ENCODE measurements around the gene FAM83F.

The FAM83F gene

DNA sequence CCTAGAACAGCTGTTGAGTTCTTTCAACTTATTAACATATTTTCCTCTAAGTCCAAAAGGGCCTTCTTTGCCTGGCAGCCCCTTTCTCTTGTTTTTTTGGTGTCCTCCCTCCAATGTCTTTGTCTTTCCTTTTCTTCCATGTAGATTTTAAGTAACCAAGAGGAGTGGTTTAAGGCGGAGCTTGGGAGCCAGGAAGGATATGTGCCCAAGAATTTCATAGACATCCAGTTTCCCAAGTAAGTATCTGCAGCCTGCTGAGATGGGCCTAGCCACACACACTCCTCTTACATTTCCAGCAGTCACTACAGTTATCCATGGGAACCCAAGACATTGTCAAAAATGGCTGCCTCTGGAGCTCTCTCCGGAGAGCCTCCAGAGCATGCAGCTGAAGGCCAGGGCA lies 39.1 kb upstream of the FAM83F start:
- Histone ChIP-seq H3K79me2 (ENCODE audit: insufficient read depth, low read length) (no peaks in the 10 kb centered on the region), H3K4me3 (ENCODE audit: insufficient read depth, low read length, poor library complexity, severe bottlenecking) (no peak overlapping the region), H3K27ac (ENCODE audit: low read depth, low read length) (no peak overlapping the region), H3K27me3 (ENCODE audit: low read length) (no peaks in the 10 kb centered on the region; the same call in 1 of the 2 replicates), H3K4me2 (ENCODE audit: low read depth, low read length, poor library complexity, severe bottlenecking) (no peak overlapping the region), H3F3A (ENCODE audit: insufficient read depth) (no peaks in the 10 kb centered on the region), H4K20me1 (ENCODE audit: low read depth, low read length) (no peaks in the 10 kb centered on the region), H3K9me2 (replicated peaks; ENCODE audit: insufficient read depth, low read length) (no peaks in the 10 kb centered on the region), H3K9me3 (ENCODE audit: insufficient read depth, low read length) (no peaks in the 10 kb centered on the region), H3K9ac (ENCODE audit: low read length) (no peak overlapping the region), H3K36me3 (ENCODE audit: low read length) (no peaks in the 10 kb centered on the region), H2AFZ (ENCODE audit: low read depth, low read length, severe bottlenecking) (no peak overlapping the region)
- TF ChIP-seq EZH2phosphoT487 (conservative IDR thresholded peaks at IDR 0.05; ENCODE audit: low read length) (no peak), CTCF (IDR thresholded peaks at IDR 0.05; ENCODE audit: insufficient read depth, low read length, poor library complexity, severe bottlenecking) (no peak)

DNA sequence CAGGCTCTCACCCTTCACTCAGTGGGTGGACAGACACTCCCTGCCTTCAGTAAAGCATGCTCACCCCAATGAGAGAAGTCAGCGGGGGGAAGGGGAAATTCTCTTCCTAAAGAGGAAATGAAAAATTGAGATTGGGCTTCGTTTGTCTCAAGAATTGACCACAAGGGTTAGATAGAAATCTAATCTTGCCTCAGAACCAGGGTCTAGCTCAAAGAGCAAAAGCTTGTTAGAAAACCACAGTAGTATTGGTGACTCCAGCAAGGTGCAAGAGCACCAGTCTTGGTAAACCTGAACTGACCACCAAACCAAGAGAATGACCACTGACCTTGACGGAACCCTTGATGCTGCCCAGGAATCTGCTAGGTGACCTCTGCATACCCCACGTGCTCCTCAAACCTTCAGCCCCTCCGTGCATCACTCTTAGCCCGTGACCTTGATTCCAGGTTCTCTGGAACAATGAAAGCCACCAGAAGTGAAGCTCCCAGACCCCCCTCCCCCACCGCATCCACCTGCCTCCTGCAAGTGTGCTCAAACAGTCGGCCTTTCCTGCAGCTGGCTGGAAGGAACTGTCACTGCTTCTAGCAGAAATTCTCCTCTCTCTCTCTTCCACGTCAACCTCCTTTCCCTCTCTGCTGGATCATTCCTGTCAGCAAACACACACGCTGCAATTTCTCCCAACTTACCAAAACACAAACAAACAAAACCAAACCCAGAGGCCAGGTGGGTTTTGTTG lies 37.7 kb upstream of the FAM83F start:
- no peaks in the 10 kb centered on the region for H3K79me2 ChIP-seq (ENCODE audit: insufficient read depth, low read length)
- no peaks in the 10 kb centered on the region for H4K20me1 ChIP-seq (ENCODE audit: low read depth, low read length)
- no peaks in the 10 kb centered on the region for H3K9me2 ChIP-seq (replicated peaks; ENCODE audit: insufficient read depth, low read length)
- no peaks in the 10 kb centered on the region for H3K36me3 ChIP-seq (ENCODE audit: low read length)
- no peaks in the 10 kb centered on the region for H3K9me3 ChIP-seq (ENCODE audit: insufficient read depth, low read length)
- H3K9ac ChIP-seq (ENCODE audit: low read length): no peak overlapping the region
- H3F3A ChIP-seq (ENCODE audit: insufficient read depth): no peaks in the 10 kb centered on the region
- H3K4me3 ChIP-seq (ENCODE audit: insufficient read depth, low read length, poor library complexity, severe bottlenecking): no peak overlapping the region
- TF ChIP-seq EZH2phosphoT487 (conservative IDR thresholded peaks at IDR 0.05; ENCODE audit: low read length) (no peak), CTCF (IDR thresholded peaks at IDR 0.05; ENCODE audit: insufficient read depth, low read length, poor library complexity, severe bottlenecking) (no peak)
- no peak overlapping the region for H2AFZ ChIP-seq (ENCODE audit: low read depth, low read length, severe bottlenecking)
- no peaks in the 10 kb centered on the region; the same call in 1 of the 2 replicates for H3K27me3 ChIP-seq (ENCODE audit: low read length)
- no peak overlapping the region for H3K4me2 ChIP-seq (ENCODE audit: low read depth, low read length, poor library complexity, severe bottlenecking)
- H3K27ac ChIP-seq (ENCODE audit: low read depth, low read length): no peak overlapping the region

GRCh38 chr22:39958009-39958711 lies 36.6 kb upstream of the FAM83F start:
- Histone ChIP-seq H4K20me1 (ENCODE audit: low read depth, low read length) (no peaks in the 10 kb centered on the region), H2AFZ (ENCODE audit: low read depth, low read length, severe bottlenecking) (no peak overlapping the region), H3K4me2 (ENCODE audit: low read depth, low read length, poor library complexity, severe bottlenecking) (no peak overlapping the region), H3K27me3 (ENCODE audit: low read length) (no peaks in the 10 kb centered on the region), H3K9me2 (replicated peaks; ENCODE audit: insufficient read depth, low read length) (no peaks in the 10 kb centered on the region), H3K4me3 (ENCODE audit: insufficient read depth, low read length, poor library complexity, severe bottlenecking) (no peak overlapping the region), H3K9ac (ENCODE audit: low read length) (no peak overlapping the region), H3K27ac (ENCODE audit: low read depth, low read length) (no peak overlapping the region), H3F3A (ENCODE audit: insufficient read depth) (no peaks in the 10 kb centered on the region), H3K79me2 (ENCODE audit: insufficient read depth, low read length) (no peaks in the 10 kb centered on the region), H3K9me3 (ENCODE audit: insufficient read depth, low read length) (no peaks in the 10 kb centered on the region), H3K36me3 (ENCODE audit: low read length) (no peaks in the 10 kb centered on the region)
- TF ChIP-seq CTCF (IDR thresholded peaks at IDR 0.05; ENCODE audit: insufficient read depth, low read length, poor library complexity, severe bottlenecking): no peak
- no peak for TF ChIP-seq EZH2phosphoT487 (conservative IDR thresholded peaks at IDR 0.05; ENCODE audit: low read length)
